ENCODE data around the gene KLF6.

Gene KLF6

GRCh38 chr10:3811291-3811870, 26.4 kb upstream of the KLF6 start:
- peak; percentile 49 to 56 (median 54) for DNase-seq (ENCODE audit: low read depth in 2 of 3, low spot score in 1 of 3)

- no peak for DNase-seq (ENCODE audit: low read depth in 2 of 3, low spot score in 1 of 3)
These were observed 23.7 kb upstream of the KLF6 start for GRCh38 chr10:3808689-3809199.

- no peak for DNase-seq (ENCODE audit: low read depth in 2 of 3, low spot score in 1 of 3)
These were observed 23.0 kb upstream of the KLF6 start for GRCh38 chr10:3807928-3808496.

GRCh38 chr10:3807211-3807927, 22.4 kb upstream of the KLF6 start:
- no peak for DNase-seq (ENCODE audit: low read depth in 2 of 3, low spot score in 1 of 3)

GRCh38 chr10:3806603-3807002, 21.6 kb upstream of the KLF6 start:
- no peak for DNase-seq (ENCODE audit: low read depth in 2 of 3, low spot score in 1 of 3)

DNA sequence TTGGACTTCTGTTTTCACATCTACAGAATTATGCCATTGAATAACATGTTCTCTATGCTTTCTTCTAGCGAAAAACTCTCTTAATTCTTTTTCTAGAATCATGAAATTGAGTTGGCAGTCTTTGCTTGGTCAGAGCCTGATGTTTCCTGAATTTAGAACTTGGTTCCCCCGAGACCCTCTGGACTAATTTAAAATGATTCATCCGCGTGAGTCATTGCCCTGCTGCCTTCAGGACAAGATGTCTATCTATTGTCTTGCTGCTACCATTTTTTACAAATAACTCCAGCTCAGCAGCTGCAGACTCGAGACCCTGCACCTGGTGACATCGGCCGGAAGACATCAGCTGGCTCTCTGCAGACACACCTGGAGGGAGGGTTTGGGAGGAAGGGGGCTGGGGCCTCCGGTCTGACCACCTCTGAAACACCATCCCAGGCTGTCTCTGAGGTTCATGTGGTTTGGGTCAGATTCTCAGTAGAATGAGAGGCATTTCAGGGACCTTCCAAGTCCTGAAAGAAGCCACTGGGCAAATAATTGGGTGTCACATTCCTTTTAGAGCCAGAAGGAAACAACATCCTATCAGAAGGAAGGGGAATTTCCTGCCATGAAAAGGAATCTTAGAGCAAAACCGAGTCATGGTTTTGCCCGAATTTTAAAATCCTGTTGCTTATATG, 20.9 kb upstream of the KLF6 start:
- no peak for DNase-seq (ENCODE audit: low read depth in 2 of 3, low spot score in 1 of 3)

DNA sequence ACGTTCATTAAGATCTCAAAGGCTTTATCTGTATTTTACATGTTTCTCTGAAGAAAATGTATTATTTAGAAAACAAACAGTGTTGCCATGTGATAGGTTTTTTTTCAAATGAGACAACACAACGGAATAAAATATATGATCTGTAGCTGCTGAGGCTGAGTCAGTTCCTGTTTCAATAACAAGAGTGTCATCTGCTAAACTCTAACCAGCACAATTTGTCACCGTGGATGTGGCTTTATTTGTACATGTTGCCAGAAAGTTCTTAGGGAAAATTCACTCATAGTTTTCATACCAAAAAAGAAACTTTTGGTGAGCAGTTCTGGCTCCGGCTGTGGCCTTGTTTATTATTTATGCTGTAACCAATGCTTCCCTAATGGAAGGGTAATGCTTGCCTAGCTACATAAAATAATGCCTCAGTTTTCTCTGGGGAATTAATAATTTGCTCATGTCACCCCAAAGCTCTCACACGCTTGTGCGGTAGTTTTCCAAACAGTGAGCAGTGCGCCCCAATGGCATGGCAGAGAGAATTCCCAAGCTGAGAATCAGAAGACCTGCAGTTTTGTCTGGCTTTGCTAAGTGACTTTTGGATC, 20.3 kb upstream of the KLF6 start:
- peak in 1 of 3 donors; percentile 55 for DNase-seq (ENCODE audit: low read depth in 2 of 3, low spot score in 1 of 3)

DNA sequence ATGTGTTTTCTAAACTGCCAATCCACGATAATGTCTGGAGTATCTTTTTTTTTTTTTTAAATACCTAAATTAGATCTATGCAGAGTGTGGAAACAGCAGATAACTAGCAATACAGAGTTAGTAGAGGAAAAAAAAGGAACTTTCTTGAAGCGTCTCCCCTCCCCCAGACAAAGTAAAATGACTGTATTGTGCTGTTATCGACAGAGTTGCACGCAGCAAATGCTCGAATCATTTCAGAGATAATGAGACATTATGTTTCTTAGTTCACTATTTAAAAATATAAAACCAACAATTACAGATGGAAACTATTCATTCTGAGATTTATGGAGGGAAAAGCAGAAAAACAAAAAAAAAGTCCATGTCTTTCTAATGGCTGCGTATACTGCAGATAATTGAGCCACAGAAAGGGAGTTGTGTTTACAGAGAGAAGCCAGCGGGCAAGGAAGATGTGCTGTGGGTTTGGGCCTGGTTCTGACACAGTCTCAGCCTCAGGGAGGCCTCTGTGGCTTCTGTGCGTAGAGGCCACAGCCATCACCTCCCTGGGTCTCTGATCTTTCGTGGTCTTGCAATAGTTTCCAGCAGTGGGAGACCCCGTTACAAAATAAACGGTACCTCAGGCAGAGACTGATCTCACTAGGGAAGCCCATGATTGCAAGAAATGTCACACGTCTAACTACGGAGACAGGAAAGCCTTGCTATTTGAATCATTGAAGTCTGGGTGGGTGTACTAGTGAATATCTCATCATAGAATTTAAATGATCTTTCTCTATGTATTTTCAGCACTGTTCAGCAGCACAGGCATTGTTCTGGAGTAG, 19.1 kb upstream of the KLF6 start:
- DNase-seq (ENCODE audit: low read depth in 2 of 3, low spot score in 1 of 3) = peak in 2 of 3 donors; percentile 61 to 65

DNA sequence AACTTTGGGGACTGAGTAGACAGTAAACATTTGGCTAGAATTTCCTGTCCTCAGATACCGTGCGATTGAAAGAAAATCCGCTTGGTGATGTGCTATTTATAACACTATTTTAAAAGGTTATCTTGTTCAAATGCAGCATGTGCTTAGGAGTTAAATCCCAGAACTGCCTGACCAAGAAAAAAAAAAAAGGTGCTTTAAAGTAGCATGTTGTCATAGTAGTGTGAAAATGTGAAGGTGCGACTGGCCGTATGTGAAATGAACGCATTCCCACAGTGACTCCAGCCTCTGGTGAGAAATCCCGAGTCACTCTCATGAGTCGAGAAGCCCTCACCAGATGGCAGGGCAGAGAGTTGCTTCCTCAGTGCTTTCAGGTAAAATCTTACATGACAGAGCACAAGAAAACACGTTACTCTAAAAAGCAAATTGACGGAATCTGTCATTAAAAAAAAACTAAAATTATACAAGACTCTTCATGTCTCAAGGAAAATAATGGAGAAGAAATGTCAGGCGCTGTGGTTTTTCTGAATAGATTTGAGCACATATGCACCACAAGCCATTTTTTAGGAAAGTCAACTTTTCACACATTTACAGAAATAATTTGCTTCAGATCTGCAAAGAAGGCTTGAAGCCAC, 18.4 kb upstream of the KLF6 start:
- DNase-seq (ENCODE audit: low read depth in 2 of 3, low spot score in 1 of 3) = no peak

DNA sequence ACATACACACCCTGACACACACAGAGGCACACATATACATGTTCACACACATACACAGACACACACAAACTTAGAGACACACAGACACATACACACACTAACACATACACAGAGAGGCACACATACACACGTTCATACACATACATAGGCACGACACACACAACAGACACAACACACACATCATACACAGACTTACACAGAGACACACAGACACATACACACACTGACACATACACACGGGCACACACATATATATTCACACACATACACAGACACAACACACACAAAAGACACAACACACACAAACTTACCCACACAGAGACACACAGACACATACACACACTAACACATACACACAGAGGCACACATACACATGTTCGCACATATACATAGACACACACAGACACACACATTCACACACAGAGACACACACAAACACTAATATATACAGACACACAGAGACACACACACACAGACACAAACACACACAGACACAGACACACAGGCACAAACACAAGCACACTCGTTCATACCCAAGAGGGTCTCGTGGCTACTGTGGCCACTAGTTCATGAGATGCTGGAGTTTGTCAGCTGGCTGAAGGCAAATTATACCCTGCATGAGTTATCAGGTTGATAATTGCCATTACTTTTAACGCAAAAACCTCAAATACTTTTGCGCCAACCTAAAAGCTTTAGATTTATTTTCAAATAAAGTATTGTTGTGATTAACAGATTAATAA, 17.7 kb upstream of the KLF6 start:
- DNase-seq (ENCODE audit: low read depth in 2 of 3, low spot score in 1 of 3) = no peak

DNA sequence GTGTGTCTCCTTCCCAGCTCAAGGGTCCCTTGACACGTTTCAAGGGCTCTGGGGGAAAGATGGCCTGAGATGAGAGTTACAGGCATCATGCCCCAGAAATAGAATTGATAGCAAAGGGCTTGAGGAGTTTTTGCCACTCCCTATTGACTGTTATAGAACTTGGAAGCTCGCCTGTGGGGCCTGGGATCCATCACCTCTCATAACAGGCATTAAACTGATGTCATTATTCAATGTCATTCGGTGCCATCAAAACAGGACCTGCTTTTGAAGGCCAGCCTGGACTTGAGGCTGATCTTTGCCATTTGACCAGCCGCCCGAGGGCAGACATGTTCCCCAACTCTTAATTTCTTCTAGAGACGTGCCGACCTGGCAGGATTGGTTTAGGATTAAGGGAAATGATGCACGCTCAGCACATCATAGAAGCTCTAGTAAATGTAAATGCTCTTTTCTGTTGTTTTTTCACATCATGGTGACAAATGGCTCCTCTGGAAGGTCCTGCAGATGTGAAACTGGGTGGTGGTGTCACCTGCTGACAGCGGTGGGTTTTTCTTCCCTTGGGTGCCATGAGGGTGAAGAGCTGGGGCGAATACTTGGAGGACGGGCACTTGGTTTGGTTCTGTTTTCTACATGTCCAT, 16.7 kb upstream of the KLF6 start:
- no peak for DNase-seq (ENCODE audit: low read depth in 2 of 3, low spot score in 1 of 3)

- no peak for DNase-seq (ENCODE audit: low read depth in 2 of 3, low spot score in 1 of 3)
These were observed 15.6 kb upstream of the KLF6 start for GRCh38 chr10:3800586-3800985.

GRCh38 chr10:3797750-3798149, 12.7 kb upstream of the KLF6 start:
- no peak for DNase-seq (ENCODE audit: low read depth in 2 of 3, low spot score in 1 of 3)

GRCh38 chr10:3793553-3793952, 8.5 kb upstream of the KLF6 start:
- DNase-seq (ENCODE audit: low read depth in 2 of 3, low spot score in 1 of 3) = no peak

DNA sequence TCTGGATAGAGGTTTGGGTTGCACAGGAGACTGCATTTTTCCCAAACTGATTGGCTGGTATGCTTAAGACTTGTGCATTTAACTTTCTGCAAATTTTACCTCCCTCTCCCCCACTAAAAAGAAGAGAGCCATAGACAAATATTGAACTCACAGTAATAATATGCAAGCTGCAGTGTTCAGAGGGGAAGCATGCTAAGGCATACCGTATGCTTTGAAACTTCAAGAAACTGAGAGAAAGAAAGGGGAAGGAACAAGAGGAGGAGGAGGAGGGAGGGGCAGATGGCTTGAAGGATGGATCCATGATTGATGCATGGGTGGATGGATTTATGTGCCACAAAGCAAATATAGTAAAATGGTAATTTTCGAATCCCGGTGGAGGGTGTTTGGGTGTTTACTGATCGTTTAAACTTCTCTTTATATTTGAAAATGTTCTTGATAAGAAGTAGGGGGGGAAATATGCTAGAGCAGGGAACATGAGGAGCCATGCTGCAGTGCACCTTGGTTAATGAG, 7.8 kb upstream of the KLF6 start:
- DNase-seq (ENCODE audit: low read depth in 2 of 3, low spot score in 1 of 3) = no peak

DNA sequence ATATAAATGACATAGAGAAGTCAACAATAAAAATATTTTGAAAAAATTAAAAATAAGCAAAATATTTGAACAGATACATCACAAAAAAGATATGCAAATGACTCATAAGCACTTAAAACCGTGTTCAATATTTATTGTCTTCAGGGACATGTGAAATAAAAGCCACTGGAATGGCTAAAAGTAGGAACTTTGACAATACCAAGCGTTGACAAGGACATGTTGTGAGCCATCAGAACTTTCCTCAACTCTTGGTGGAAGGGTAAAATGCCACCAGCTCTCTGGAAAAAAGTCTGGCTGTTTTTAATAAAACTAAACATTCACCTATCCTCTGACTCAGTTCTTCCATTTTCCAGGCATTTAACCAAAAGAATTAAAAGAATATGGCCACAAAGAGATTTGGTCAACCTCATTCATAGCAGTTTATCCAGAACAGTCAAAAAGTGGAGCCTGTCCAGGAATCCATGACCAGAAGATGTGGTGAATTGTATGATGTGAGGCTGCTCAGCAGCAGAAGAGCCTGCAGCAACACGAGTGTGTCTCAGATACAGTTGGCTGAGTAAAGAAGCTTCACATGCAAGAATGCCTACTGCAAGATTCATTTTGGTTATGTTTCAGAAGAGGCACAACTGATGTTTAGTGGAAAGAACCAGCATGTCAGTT, 7.1 kb upstream of the KLF6 start:
- no peak for DNase-seq (ENCODE audit: low read depth in 2 of 3, low spot score in 1 of 3)

DNA sequence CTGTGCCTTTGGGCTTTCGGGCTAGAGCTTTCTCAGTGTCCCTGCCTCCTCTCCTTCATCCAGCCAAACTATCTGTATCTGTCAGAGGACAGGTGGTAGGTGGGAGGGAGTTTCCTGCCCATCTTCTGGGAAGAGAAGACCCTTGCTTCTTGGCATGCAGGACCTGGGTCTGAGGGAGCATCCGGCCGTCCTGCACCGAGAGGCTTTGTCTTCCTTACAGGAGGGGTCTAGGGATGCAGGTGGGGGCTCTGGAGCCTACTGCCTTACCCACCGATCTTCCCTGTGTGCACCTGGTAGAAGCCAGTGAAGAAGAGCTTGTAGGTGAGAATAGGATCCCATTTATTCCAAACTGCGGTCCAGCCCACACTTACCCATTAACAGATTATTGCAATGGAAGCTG, 5.8 kb upstream of the KLF6 start:
- DNase-seq (ENCODE audit: low read depth in 2 of 3, low spot score in 1 of 3) = no peak

DNA sequence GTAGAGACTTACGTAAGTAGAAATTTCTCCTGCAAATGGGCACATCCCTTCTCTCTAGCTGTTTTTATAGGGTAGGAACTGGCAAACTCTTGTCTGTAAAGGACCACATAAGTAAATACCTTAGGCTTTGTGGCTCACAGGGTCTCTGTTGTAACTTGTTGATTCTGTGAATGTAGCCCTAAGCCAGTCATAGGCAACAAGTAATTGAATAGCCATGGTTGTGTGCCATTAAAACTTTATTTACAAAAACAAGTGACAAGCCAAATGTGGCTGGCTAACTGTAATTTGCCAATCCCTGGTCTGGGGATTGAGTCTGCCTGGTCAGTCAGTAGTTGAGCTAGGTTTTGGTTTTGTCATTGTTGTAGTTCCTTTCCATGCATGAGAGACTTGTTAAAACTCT, 5.3 kb upstream of the KLF6 start:
- no peak for DNase-seq (ENCODE audit: low read depth in 2 of 3, low spot score in 1 of 3)

All from stimulated activated CD4-positive, alpha-beta T cell treated with anti-CD3 and anti-CD28 coated beads, Interleukin-12 subunit alpha, Interleukin-12 subunit beta, amount 100 ng/mL, for 48 hours (primary cell).